Activated CD4-positive, alpha-beta T cell treated with anti-CD3 and anti-CD28 coated beads, Interleukin-2, amount 50 U/mL, for 16 hours (primary cell): ENCODE results near the gene BCKDK.
"Not testable (repeated sequence)": the region's sequence is repeated elsewhere in the genome, so short reads cannot be mapped to it uniquely, and the experiment has no call there.

Source experiments
- DNase-seq: peaks from one replicate; pipeline ENCODE4 v3.0.0-alpha.2; 2020

BCKDK gene

DNA sequence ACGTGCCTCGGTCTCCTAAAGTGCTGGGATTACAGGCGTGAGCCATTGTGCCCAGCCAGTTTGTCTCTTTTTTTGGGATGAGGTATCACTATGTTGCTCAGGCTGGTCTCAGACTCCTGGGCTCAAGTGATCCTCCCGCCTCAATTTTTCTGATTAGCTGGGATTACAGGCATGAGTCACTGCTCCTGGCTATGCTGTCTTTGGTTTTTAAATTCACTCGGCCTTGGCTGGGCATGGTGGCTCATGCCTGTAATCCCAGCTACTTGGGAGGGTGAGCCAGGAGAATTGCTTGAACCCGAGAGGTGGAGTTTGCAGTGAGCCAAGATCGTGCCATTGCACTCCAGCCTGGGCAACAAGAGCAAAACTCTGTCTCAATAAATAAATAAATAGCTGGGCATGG is 36.2 kb downstream of the BCKDK start:
- DNase-seq = not testable (repeated sequence)

DNA sequence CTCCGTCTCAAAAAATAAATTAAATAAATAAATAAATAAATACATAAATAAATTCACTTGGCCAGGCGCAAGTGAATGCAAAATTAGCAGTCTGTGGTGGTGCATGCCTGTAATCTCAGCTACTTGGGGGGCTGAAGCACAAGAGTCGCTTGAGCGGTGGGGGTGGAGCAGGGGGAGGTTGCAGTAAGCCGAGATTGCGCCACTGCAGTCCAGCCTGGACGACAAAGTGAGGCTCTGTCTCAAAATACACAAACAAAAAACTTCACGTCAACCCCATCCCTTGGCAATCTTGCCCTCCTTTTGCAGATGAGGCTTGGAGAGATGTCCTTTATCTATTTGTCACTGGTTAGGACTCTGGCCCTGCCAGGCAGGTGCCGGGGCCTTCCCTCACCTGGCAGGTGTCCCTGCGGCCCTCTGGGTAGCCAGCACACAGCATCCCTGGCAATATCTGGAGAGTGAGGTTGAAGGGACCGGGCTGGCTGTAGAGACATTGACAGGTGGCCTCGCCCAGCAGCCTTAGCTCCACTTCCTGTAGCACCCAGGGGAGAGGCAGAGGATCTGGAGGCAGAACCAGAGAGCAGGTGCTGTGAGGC is 37.3 kb downstream of the BCKDK start:
- no peak for DNase-seq

DNA sequence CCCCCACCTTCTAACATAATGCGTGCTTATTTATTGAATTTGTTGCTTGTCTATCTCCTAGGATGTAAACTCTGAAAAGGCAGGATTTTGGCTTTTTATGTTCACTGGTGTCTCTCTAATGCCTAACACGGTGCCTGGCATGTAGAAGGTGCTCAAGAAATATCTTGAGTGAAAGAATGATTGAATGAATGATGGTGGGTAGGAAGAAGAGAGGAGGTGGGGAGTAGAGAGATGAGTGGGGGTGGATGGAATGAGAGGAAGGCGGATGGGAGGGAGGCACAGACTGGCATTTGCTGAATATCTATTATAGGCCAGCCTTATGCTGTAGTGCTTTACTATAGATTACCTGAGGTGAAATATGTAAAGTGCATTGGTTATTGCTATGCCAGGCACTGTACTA is 39.4 kb downstream of the BCKDK start:
- DNase-seq = no peak

DNA sequence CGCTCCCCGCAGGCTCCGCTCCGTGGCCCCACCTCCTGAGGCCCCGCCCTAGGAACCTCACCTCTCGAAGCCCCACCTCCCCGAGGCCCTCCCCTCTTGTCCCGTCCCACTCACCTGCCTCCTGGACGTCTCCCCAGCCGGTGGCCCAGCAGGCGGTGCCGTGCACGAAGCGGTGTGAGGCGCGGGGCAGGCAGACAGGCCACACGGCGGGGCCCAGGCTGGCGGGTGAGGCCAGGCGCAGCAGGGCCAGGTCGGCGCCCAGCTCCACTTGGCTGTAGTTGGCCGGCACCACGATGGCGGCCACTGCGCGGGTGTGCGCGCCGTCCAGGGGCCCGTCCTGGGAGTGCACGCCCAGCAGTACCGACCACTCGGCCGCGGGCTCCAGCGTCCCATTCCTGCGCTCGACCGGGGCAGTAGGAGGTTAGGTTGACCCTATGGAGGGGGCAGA is 40.1 kb downstream of the BCKDK start:
- DNase-seq = no peak

DNA sequence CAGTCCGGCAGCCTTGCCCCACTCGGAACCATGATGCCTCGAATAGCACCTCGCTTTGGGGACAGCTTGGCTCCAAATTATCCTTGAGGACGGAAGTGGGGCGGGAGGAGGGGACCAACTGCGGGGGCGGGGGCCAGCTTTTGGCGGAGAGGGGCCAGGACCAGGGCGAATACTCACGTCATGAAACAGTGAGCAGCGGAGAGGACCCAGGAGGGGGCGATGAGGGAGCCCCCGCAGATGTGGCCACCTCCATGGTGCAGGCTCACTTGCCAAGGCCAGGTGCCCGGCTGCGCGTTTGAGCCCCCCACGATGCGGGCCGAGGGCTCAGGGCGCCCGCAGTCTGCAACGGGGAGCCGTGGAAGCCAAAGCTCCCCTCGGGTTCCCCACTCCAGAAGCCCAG is 40.7 kb downstream of the BCKDK start:
- no peak for DNase-seq

DNA sequence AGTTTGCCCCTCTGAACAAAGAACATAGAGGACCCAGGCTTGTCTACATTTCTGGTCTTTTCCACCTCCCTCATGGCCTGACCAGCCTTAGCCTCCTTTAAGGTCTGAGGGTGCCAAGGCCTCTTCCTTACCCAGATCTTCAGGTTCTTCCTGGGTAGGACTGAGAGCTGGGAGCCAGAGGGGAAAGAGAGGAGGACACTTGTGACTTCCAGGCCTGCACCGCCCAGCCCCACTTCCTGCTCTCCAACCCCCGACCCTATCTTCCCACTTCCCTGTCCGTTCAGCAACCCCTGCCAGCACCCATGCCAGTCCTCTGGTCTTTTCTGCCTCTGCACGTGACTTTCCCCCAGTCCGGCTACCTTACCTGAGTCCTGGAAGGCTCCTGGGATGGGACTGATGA is 41.1 kb downstream of the BCKDK start:
- no peak for DNase-seq

DNA sequence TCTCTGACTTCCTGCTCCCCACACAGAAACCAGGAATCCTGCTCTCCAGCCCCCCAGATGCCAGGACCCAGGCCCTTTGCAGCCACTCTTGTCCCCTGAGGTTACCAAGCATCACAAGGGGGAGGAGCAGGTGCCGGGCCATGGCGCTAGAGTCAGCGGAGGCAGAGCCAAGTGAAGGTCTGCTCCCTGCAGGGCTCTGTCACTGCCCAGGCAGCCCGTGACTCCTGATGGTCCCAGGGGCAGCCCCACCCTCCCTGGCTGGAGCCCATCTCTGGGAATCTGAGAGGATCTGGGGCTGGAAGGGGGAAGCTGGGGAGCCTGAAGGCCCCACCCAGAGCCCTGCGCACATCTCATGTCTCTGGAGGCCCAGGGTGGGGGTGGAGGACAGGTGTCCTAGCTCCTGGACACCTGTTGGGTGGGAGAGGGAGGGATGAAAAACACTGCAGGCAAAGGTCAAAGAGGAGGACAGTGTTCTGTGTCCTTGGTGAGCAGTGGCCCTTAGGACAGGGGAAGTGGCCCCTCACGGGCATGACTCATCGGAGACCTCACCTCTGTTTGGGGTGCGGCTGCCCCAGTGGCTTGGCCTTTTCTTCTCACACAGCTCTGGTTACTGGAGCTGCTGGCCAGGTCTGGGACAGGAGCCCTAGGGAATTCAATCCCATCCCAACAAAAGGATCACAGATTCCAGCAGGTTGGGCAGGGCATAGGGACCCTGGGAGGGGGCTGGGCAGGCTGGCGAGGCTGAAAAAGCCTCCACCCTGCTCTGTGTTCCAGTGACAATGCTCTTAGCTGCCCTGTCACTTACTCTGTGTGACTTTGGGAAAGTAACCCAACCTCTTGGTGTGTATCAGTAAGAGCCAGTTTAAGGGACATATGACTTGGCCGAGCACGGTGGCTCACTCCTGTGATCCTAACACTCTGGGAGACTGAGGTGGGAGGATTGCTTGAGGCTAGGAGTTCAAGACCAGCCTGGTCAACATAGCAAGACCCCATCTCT is 42.0 kb downstream of the BCKDK start, which contains the start of gene PRSS36:
PRSS36 (minus strand) TSS at position 173 of the 997 bp plus-strand sequence; CDS start at position 142, 31 bp downstream.
- DNase-seq = no peak

DNA sequence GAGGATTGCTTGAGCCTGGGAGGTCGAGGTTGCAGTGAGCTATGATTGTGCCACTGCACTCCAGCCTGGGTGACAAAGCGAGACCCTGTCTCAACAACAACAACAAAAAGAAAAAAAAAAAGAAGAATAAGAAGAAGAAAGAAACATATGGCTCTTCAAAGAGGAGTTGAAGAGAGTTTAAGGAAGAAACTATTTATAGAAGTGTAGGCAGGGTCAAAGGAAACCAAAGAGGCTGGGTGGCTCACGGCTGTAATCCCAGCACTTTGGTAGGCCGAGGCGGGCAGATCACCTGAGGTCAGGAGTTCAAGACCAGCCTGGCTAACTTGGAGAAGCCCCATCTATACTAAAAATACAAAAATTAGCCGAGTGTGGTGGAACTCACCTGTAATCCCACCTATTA is 42.8 kb downstream of the BCKDK start:
- not testable (repeated sequence) for DNase-seq

DNA sequence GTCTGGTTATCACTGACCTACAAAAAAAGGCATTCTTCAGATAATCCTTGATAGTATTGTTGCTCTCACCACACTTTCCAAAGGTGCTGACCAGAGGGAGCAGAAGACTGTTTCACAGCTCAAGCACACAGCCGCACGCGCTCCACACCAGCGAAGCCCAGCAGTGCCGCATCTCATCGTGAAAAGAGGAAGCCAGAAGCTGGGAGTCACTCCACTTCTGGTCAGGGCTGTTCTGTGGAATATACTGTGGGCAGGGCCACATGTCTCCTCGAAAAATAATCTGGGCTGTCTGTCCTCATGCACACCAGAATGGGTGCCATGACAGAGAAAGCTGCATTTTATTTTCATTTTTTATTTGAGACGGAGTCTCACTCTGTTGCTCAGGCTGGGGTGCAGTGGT is 49.0 kb downstream of the BCKDK start:
- DNase-seq = no peak
